ENCODE results near the gene GALNT14. TPM values are rescaled to one million over a fixed set of nuclear protein-coding genes. Genes with fewer than 3 reads are reported as not detected.

The GALNT14 gene
- 47.6 to 55.5 TPM (median 52.7 TPM) in 5 replicates for total RNA-seq (2022; extraction: Qiagen RNA extraction; ENCODE audit: low read depth)

GRCh38 chr2:31138037-31138962 is at the start of gene GALNT14:
Gene GALNT14, minus strand, starts transcription at chr2:31138440. Its CDS starts 354 bp downstream, at chr2:31138086.

Other genes starting within 250 kb of the GALNT14 start
- gene CAPN14, start 79.1 kb upstream of the GALNT14 start, total RNA-seq (2022; extraction: Qiagen RNA extraction; ENCODE audit: low read depth): 0.02 to 0.06 TPM in 2 of 5 replicates, not detected in the others
- 8.2 to 10.4 TPM (median 9.1 TPM) in 5 replicates for gene EHD3, start 95.7 kb upstream of the GALNT14 start, total RNA-seq (2022; extraction: Qiagen RNA extraction; ENCODE audit: low read depth)